T-helper 2 cell treated with Interferon-gamma antibody and Interleukin-4, amounts not matched to agents 100 ng/mL and 5 ng/mL, for 36 hours (primary cell): ENCODE measurements around the gene CD1E. TPM values are rescaled to one million over a fixed set of nuclear protein-coding genes. Genes with fewer than 3 reads are reported as not detected.
"Not testable (repeated sequence)": the region's sequence is repeated elsewhere in the genome, so short reads cannot be mapped to it uniquely, and the experiment has no call there.

Source experiments
- intact Hi-C: fragments of 100-400 bp; cut with micrococcal nuclease; formaldehyde crosslinking; loops from one replicate; pipeline ENCODE4 v1.15.1; 2023
- total RNA-seq: library from RNA; stranded (reverse); gene quantifications from 2 replicates; pipeline ENCODE4 v1.2.3, GENCODE V29; 2022

The CD1E gene
- total RNA-seq, 1 donor from 2014 or later, result not detected

- intact Hi-C loops, result no loop called here
Observed at GRCh38 chr1:158357441-158357840, 3.7 kb downstream of the CD1E start.

- intact Hi-C loops, result no loop called here
Observed at GRCh38 chr1:158362482-158362881, 8.8 kb downstream of the CD1E start.

DNA sequence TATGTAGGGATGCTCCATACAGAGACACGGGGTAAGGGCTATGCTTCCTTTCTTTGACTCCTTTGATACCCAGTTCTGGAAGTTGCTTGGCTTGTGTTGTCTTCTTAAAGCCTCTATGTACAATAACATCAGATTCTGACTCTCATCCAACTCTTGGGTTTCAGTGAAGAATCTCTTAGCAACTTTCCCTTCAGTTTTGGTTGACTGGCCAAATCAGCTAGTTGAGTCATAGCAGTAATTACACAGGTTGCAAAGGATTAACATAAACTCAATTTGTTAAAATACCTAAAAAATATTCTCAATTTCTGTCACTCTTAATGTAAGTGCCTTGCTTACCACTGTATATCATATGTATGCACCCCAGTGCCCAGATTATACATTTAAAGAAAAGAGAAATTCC, 9.2 kb downstream of the CD1E start:
- intact Hi-C loops, result no loop called here

DNA sequence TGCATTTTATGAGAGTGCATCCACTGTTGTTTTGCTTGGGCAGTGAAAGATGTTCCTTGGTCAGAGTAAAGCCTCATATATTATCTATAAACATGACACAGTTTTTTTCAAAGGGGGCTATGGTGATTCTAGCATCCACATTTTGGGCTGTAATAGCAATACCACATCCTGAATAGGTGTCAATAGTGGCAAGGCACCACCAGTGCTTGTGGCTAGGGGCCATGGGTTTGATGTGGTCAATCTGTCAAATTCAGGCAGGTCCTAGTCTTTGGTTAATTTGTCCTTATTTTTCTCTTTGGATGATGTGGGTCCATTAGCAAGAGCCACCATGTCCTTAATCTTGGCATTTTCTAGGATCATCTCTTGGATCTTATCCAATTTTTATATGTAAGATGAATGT, 13.1 kb downstream of the CD1E start:
- intact Hi-C loops, result no loop called here

- intact Hi-C loops, result no loop called here
Observed at GRCh38 chr1:158371188-158371953, 17.7 kb downstream of the CD1E start.

DNA sequence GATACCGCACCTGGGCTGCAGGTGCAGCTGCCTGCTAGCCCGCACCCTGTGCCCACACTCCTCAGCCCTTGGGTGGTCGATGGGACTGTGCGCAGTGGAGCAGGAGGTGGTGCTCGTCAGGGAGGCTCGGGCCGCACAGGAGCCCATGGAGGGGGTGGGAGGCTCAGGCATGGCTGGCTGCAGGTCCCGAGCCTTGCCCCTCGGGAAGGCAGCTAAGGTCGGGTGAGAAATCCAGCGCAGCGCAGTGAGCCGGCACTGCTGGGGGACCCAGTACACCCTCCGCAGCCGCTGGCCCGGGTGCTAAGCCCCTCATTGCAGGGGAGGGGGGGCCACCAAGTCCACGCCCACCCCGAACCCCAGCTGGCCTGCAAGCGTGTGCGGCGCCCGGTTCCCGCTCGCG, 20.4 kb downstream of the CD1E start:
- intact Hi-C loops, result not testable (repeated sequence)

DNA sequence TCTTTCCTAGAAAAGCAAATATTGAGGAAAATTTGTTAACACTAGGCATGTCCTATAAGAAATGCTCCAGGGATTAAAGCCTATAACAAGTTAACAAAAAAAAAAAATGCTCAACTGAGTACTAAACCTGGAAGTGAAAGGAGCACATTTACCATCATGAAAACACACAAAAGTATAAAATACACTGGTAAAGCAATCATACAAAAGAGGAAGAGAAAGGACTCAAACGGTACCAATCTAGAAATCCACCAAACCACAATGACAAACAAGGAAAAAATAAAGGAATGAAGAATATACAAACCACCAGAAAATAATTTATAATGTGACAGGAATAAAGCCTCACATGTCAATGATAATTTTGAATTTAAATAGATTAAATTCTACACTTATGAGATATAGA, 21.2 kb downstream of the CD1E start:
- intact Hi-C loops, result no loop called here

- intact Hi-C loops, result no loop called here
Observed at GRCh38 chr1:158390331-158390730, 36.6 kb downstream of the CD1E start.

DNA sequence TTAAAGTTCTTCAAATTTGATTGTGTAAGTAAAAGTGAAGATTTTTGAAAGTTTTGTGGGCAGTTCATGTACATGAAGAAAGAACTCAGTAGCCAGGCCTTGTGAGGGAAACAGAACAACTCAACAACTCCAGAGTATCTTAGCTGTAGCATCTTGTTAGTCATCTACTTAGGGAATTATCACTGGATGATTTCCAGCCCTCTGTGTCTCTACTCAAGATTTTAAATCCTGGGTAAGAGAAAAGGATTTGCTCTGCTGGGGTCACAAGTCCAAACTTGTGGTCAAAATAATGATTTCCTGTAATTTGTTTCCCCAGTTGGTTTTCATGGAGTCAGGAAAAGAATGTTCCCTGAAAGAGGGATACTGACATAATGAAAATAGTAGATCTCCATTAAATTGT, 37.4 kb downstream of the CD1E start:
- intact Hi-C loops, result no loop called here

- intact Hi-C loops, result no loop called here
Observed at GRCh38 chr1:158393476-158393875, 39.8 kb downstream of the CD1E start.

- intact Hi-C loops, result no loop called here
Observed at GRCh38 chr1:158396646-158397045, 43.0 kb downstream of the CD1E start.

- intact Hi-C loops, result no loop called here
Observed at GRCh38 chr1:158398818-158399514, 45.3 kb downstream of the CD1E start, which contains the start of gene OR10T2. Gene OR10T2 (minus strand): TSS chr1:158399466. CDS start chr1:158399466, 0 bp downstream.

- intact Hi-C loops, result no loop called here
Observed at GRCh38 chr1:158400871-158401270, 47.2 kb downstream of the CD1E start.

DNA sequence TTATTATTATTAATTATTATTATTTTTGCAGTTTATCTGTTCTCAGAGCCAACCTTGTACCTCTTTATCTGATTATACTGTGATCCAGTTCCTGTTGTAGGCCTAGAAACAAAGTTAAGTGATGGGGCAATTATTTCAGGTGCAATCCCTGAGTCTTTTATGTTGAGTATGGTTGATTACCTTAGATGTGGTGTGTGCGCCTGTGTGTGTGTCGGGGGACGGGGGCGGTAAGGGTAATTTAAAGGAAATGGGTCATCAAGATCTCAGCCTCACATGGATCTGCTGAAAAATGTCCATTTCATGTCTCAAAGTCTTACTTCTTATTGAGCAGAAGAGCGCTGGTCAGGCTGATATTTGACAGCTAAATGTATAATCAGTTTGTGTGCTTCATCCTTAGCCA, 53.4 kb downstream of the CD1E start:
- intact Hi-C loops, result no loop called here

Other genes starting within 250 kb of the CD1E start
- gene CD1D, start 173.0 kb upstream of the CD1E start, total RNA-seq, result not detected in 2 replicates
- 0.09 and 0.45 TPM in 2 replicates for gene CD1A, start 99.5 kb upstream of the CD1E start, total RNA-seq
- 0.11 TPM in 1 of 2 replicates, not detected in the other for gene CD1C, start 64.0 kb upstream of the CD1E start, total RNA-seq
- not detected in 2 replicates for gene CD1B, start 22.4 kb upstream of the CD1E start, total RNA-seq
- gene OR10T2, start 45.6 kb downstream of the CD1E start, total RNA-seq, result not detected in 2 replicates
- gene OR10K2, start 72.3 kb downstream of the CD1E start, total RNA-seq, result not detected in 2 replicates
- gene OR10K1, start 107.9 kb downstream of the CD1E start, total RNA-seq, result not detected in 2 replicates
- gene OR10R2, start 118.3 kb downstream of the CD1E start, total RNA-seq, result not detected in 2 replicates
- not detected in 2 replicates for gene OR6Y1, start 200.5 kb downstream of the CD1E start, total RNA-seq
- gene OR6P1, start 216.7 kb downstream of the CD1E start, total RNA-seq, result not detected in 2 replicates
- gene OR10X1, start 226.0 kb downstream of the CD1E start, total RNA-seq, result not detected in 2 replicates